ENCODE data around the gene YPEL1.

YPEL1 gene

GRCh38 chr22:21685164-21685513 lies 50.5 kb downstream of the YPEL1 start:
- H2AFZ ChIP-seq (ENCODE audit: insufficient read depth, low read length, poor library complexity): no peak overlapping the region
- H3K4me1 ChIP-seq (ENCODE audit: control insufficient read depth in 1 of 2, insufficient read depth in 2 of 2, low read length in 2 of 2): peaks cover 4 to 6% of the 10 kb centered on the region in 2 experiments
- no peak overlapping the region for H3K18ac ChIP-seq (ENCODE audit: low read length)
- H3K4ac ChIP-seq (ENCODE audit: low read depth, low read length): no peak overlapping the region
- H2BK12ac ChIP-seq (ENCODE audit: low read length): no peak overlapping the region
- H2AK5ac ChIP-seq (ENCODE audit: low read length): no peak overlapping the region
- no peak overlapping the region for H4K91ac ChIP-seq (ENCODE audit: low read depth, low read length)
- no peak for DNase-seq
- peaks cover 65 to 68% of the 10 kb centered on the region in 2 experiments for H3K36me3 ChIP-seq (ENCODE audit: control insufficient read depth in 1 of 2, insufficient read depth in 2 of 2, low read length in 2 of 2)
- H3K27me3 ChIP-seq (ENCODE audit: insufficient read depth, low read length): no peaks in the 10 kb centered on the region
- no peak overlapping the region for H4K8ac ChIP-seq (ENCODE audit: low read depth, low read length)
- H2BK5ac ChIP-seq (ENCODE audit: low read depth, low read length, poor library complexity): no peak overlapping the region
- no peak overlapping the region for H3K14ac ChIP-seq (ENCODE audit: low read length)
- H3K79me2 ChIP-seq (ENCODE audit: control insufficient read depth, insufficient read depth, low read length, poor library complexity): no peaks in the 10 kb centered on the region
- H3K9ac ChIP-seq (ENCODE audit: low read length): no peak overlapping the region
- H3K23ac ChIP-seq (ENCODE audit: low read length): no peak overlapping the region
- no peaks in the 10 kb centered on the region for H3K9me3 ChIP-seq (ENCODE audit: insufficient read depth, low read depth, low read length)
- H4K12ac ChIP-seq (ENCODE audit: low read depth, low read length): no peak overlapping the region
- H3K79me1 ChIP-seq (ENCODE audit: low read length): no peaks in the 10 kb centered on the region
- H3K27ac ChIP-seq (ENCODE audit: low read depth, low read length): no peak overlapping the region
- no CpG with 5 or more reads among the region's 8 CpGs for WGBS (ENCODE audit: extremely low coverage, insufficient coverage, insufficient read length)
- no peak overlapping the region for H3K4me2 ChIP-seq (ENCODE audit: low read length)
- no peak overlapping the region for H2BK120ac ChIP-seq (ENCODE audit: insufficient read depth, low read length, poor library complexity)
- H3K4me3 ChIP-seq (ENCODE audit: low read depth, low read length): no peak overlapping the region

GRCh38 chr22:21684492-21685163 lies 51.0 kb downstream of the YPEL1 start:
- Histone ChIP-seq H2BK12ac (ENCODE audit: low read length) (no peak overlapping the region), H2BK120ac (ENCODE audit: insufficient read depth, low read length, poor library complexity) (no peak overlapping the region), H3K18ac (ENCODE audit: low read length) (no peak overlapping the region), H3K36me3 (ENCODE audit: control insufficient read depth in 1 of 2, insufficient read depth in 2 of 2, low read length in 2 of 2) (peaks cover 60 to 65% of the 10 kb centered on the region in 2 experiments), H3K79me2 (ENCODE audit: control insufficient read depth, insufficient read depth, low read length, poor library complexity) (no peaks in the 10 kb centered on the region), H3K23ac (ENCODE audit: low read length) (no peak overlapping the region), H4K8ac (ENCODE audit: low read depth, low read length) (no peak overlapping the region), H3K79me1 (ENCODE audit: low read length) (no peaks in the 10 kb centered on the region), H3K9ac (ENCODE audit: low read length) (no peak overlapping the region), H3K4ac (ENCODE audit: low read depth, low read length) (no peak overlapping the region), H3K27ac (ENCODE audit: low read depth, low read length) (no peak overlapping the region), H2AFZ (ENCODE audit: insufficient read depth, low read length, poor library complexity) (no peak overlapping the region), H4K91ac (ENCODE audit: low read depth, low read length) (no peak overlapping the region), H3K4me3 (ENCODE audit: low read depth, low read length) (no peak overlapping the region), H3K14ac (ENCODE audit: low read length) (no peak overlapping the region), H2AK5ac (ENCODE audit: low read length) (no peak overlapping the region), H3K27me3 (ENCODE audit: insufficient read depth, low read length) (no peaks in the 10 kb centered on the region), H3K4me2 (ENCODE audit: low read length) (no peak overlapping the region), H3K4me1 (ENCODE audit: control insufficient read depth in 1 of 2, insufficient read depth in 2 of 2, low read length in 2 of 2) (peaks cover 4 to 6% of the 10 kb centered on the region in 2 experiments), H4K12ac (ENCODE audit: low read depth, low read length) (no peak overlapping the region), H3K9me3 (ENCODE audit: insufficient read depth, low read depth, low read length) (no peaks in the 10 kb centered on the region), H2BK5ac (ENCODE audit: low read depth, low read length, poor library complexity) (no peak overlapping the region)
- DNase-seq: no peak
- no CpG with 5 or more reads among the region's 19 CpGs for WGBS (ENCODE audit: extremely low coverage, insufficient coverage, insufficient read length)

GRCh38 chr22:21683401-21683811 lies 52.2 kb downstream of the YPEL1 start:
- H3K9ac ChIP-seq (ENCODE audit: low read length): no peak overlapping the region
- no peak overlapping the region for H3K18ac ChIP-seq (ENCODE audit: low read length)
- H3K4me2 ChIP-seq (ENCODE audit: low read length): no peak overlapping the region
- H2BK120ac ChIP-seq (ENCODE audit: insufficient read depth, low read length, poor library complexity): no peak overlapping the region
- H3K23ac ChIP-seq (ENCODE audit: low read length): no peak overlapping the region
- no peak overlapping the region for H3K27ac ChIP-seq (ENCODE audit: low read depth, low read length)
- no peak overlapping the region for H3K4ac ChIP-seq (ENCODE audit: low read depth, low read length)
- H4K8ac ChIP-seq (ENCODE audit: low read depth, low read length): no peak overlapping the region
- no peaks in the 10 kb centered on the region for H3K9me3 ChIP-seq (ENCODE audit: insufficient read depth, low read depth, low read length)
- H3K4me1 ChIP-seq (ENCODE audit: control insufficient read depth in 1 of 2, insufficient read depth in 2 of 2, low read length in 2 of 2): peaks cover 4 to 6% of the 10 kb centered on the region in 2 experiments
- no peaks in the 10 kb centered on the region for H3K79me2 ChIP-seq (ENCODE audit: control insufficient read depth, insufficient read depth, low read length, poor library complexity)
- no peak overlapping the region for H3K14ac ChIP-seq (ENCODE audit: low read length)
- H2BK5ac ChIP-seq (ENCODE audit: low read depth, low read length, poor library complexity): no peak overlapping the region
- H2AK5ac ChIP-seq (ENCODE audit: low read length): no peak overlapping the region
- peaks cover 55% of the 10 kb centered on the region in 2 experiments for H3K36me3 ChIP-seq (ENCODE audit: control insufficient read depth in 1 of 2, insufficient read depth in 2 of 2, low read length in 2 of 2)
- no peak overlapping the region for H3K4me3 ChIP-seq (ENCODE audit: low read depth, low read length)
- no CpG with 5 or more reads among the region's 7 CpGs for whole genome bisulfite sequencing (ENCODE audit: extremely low coverage, insufficient coverage, insufficient read length)
- no peaks in the 10 kb centered on the region for H3K27me3 ChIP-seq (ENCODE audit: insufficient read depth, low read length)
- H2BK12ac ChIP-seq (ENCODE audit: low read length): no peak overlapping the region
- no peak for DNase-seq
- H4K91ac ChIP-seq (ENCODE audit: low read depth, low read length): no peak overlapping the region
- no peaks in the 10 kb centered on the region for H3K79me1 ChIP-seq (ENCODE audit: low read length)
- H2AFZ ChIP-seq (ENCODE audit: insufficient read depth, low read length, poor library complexity): no peak overlapping the region
- no peak overlapping the region for H4K12ac ChIP-seq (ENCODE audit: low read depth, low read length)

DNA sequence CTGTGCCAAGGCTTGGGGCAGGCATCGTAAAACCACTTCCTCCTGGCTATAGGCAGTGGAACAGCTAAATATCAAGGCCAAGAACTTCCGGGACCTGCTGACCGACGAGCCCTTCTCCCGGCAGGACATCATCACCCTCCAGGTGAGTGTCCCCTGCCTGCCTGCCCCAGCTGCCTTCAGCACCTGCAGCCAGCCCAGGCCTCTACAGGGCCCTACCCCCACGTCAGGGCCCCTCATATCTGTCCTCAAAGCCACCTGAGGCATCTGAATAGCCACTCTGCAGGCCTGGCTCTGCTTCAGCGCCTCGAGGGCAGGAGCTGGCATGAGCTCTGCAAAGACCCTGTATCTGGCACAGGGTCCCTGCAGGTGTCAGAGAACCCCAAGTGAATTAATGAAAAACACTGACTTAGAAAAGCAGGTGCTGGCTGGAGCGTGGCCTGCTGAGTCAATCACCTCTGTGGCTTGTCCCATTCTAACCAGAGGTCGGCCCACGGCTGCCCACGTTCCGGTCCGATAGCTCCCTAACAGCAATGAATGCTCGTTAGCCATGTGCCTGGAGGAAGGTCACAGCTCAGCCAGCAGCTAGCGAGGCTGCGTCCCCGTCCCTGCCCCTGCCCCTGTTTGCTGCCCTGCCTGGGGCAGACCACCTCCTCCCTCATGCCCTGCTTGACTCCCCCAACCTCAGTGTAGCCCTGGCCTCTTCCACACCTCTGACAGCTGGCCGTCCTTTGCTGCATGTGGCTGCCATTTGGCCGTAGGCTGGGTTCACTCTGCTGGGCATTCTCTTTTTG lies 53.0 kb downstream of the YPEL1 start:
- no peaks in the 10 kb centered on the region for H3K27me3 ChIP-seq (ENCODE audit: insufficient read depth, low read length)
- H3K79me2 ChIP-seq (ENCODE audit: control insufficient read depth, insufficient read depth, low read length, poor library complexity): no peaks in the 10 kb centered on the region
- H3K14ac ChIP-seq (ENCODE audit: low read length): no peak overlapping the region
- no peak overlapping the region for H2BK5ac ChIP-seq (ENCODE audit: low read depth, low read length, poor library complexity)
- H3K9me3 ChIP-seq (ENCODE audit: insufficient read depth, low read depth, low read length): no peaks in the 10 kb centered on the region
- no peak for DNase-seq
- no peak overlapping the region for H3K4me2 ChIP-seq (ENCODE audit: low read length)
- no peak overlapping the region for H3K4ac ChIP-seq (ENCODE audit: low read depth, low read length)
- H4K8ac ChIP-seq (ENCODE audit: low read depth, low read length): no peak overlapping the region
- H4K91ac ChIP-seq (ENCODE audit: low read depth, low read length): no peak overlapping the region
- no peak overlapping the region for H2BK120ac ChIP-seq (ENCODE audit: insufficient read depth, low read length, poor library complexity)
- no peak overlapping the region for H2AK5ac ChIP-seq (ENCODE audit: low read length)
- peaks cover 48 to 51% of the 10 kb centered on the region in 2 experiments for H3K36me3 ChIP-seq (ENCODE audit: control insufficient read depth in 1 of 2, insufficient read depth in 2 of 2, low read length in 2 of 2)
- WGBS (ENCODE audit: extremely low coverage, insufficient coverage, insufficient read length): no CpG with 5 or more reads among the region's 20 CpGs
- H2BK12ac ChIP-seq (ENCODE audit: low read length): no peak overlapping the region
- peaks cover 4 to 6% of the 10 kb centered on the region in 2 experiments for H3K4me1 ChIP-seq (ENCODE audit: control insufficient read depth in 1 of 2, insufficient read depth in 2 of 2, low read length in 2 of 2)
- no peak overlapping the region for H3K18ac ChIP-seq (ENCODE audit: low read length)
- no peak overlapping the region for H2AFZ ChIP-seq (ENCODE audit: insufficient read depth, low read length, poor library complexity)
- no peaks in the 10 kb centered on the region for H3K79me1 ChIP-seq (ENCODE audit: low read length)
- no peak overlapping the region for H4K12ac ChIP-seq (ENCODE audit: low read depth, low read length)
- H3K4me3 ChIP-seq (ENCODE audit: low read depth, low read length): no peak overlapping the region
- no peak overlapping the region for H3K27ac ChIP-seq (ENCODE audit: low read depth, low read length)
- H3K9ac ChIP-seq (ENCODE audit: low read length): no peak overlapping the region
- no peak overlapping the region for H3K23ac ChIP-seq (ENCODE audit: low read length)
